GM18526 (cell line): ENCODE data around the gene CDKN1A.

Source experiments
- POLR2A ChIP-seq: IDR thresholded peaks from 3 replicates; pipeline ENCODE4 v1.6.1; 2011; ENCODE audit not compliant: insufficient read length; ENCODE audit errors: extremely low read depth

The CDKN1A gene

GRCh38 chr6:36697481-36697903, 19.0 kb downstream of the CDKN1A start, which contains the start of gene RAB44:
Gene RAB44, plus strand, starts transcription at chr6:36697826. Its CDS starts 6,410 bp downstream, at chr6:36704236.
- no peak for TF ChIP-seq POLR2A

GRCh38 chr6:36698196-36698595, 19.7 kb downstream of the CDKN1A start:
- TF ChIP-seq POLR2A: no peak

GRCh38 chr6:36698871-36699271, 20.4 kb downstream of the CDKN1A start:
- no peak for TF ChIP-seq POLR2A

GRCh38 chr6:36699348-36699747, 20.8 kb downstream of the CDKN1A start:
- no peak for TF ChIP-seq POLR2A

- no peak for TF ChIP-seq POLR2A
Observed at GRCh38 chr6:36700071-36700812, 21.7 kb downstream of the CDKN1A start.

GRCh38 chr6:36700831-36701230, 22.3 kb downstream of the CDKN1A start:
- no peak for TF ChIP-seq POLR2A

GRCh38 chr6:36701401-36701991, 23.0 kb downstream of the CDKN1A start:
- no peak for TF ChIP-seq POLR2A

GRCh38 chr6:36702656-36703055, 24.1 kb downstream of the CDKN1A start:
- no peak for TF ChIP-seq POLR2A

- no peak for TF ChIP-seq POLR2A
Observed at GRCh38 chr6:36703081-36703606, 24.6 kb downstream of the CDKN1A start.

GRCh38 chr6:36703982-36704381, 25.5 kb downstream of the CDKN1A start:
- TF ChIP-seq POLR2A: no peak

GRCh38 chr6:36706339-36706738, 27.8 kb downstream of the CDKN1A start:
- TF ChIP-seq POLR2A: no peak

GRCh38 chr6:36712816-36713215, 34.3 kb downstream of the CDKN1A start:
- TF ChIP-seq POLR2A: no peak

- no peak for TF ChIP-seq POLR2A
Observed at GRCh38 chr6:36713846-36714245, 35.3 kb downstream of the CDKN1A start.

- TF ChIP-seq POLR2A: no peak
Observed at GRCh38 chr6:36714511-36714910, 36.0 kb downstream of the CDKN1A start.

- no peak for TF ChIP-seq POLR2A
Observed at GRCh38 chr6:36715469-36715868, 37.0 kb downstream of the CDKN1A start.

- no peak for TF ChIP-seq POLR2A
Observed at GRCh38 chr6:36716476-36717093, 38.1 kb downstream of the CDKN1A start.
